Activated naive CD8-positive, alpha-beta T cell treated with anti-CD3 and anti-CD28 coated beads for 36 hours (primary cell): ENCODE measurements around the gene KPNA6. TPM values are rescaled to one million over a fixed set of nuclear protein-coding genes. Genes with fewer than 3 reads are reported as not detected.

Experiments used
- DNase-seq: peaks from one replicate; pipeline ENCODE4 v3.0.0; 2021
- H3K27ac Mint-ChIP-seq: one replicate; pipeline ENCODE4 v1.8.0; 2022; ENCODE audit warnings: mild to moderate bottlenecking, moderate library complexity, mixed read lengths
- H3K27me3 Mint-ChIP-seq: one replicate; pipeline ENCODE4 v1.8.0; 2022; ENCODE audit warnings: mild to moderate bottlenecking, mixed read lengths
- H3K36me3 Mint-ChIP-seq: one replicate; pipeline ENCODE4 v1.8.0; 2021; ENCODE audit warnings: mild to moderate bottlenecking, mixed read lengths
- H3K4me1 Mint-ChIP-seq: one replicate; pipeline ENCODE4 v1.8.0; 2021; ENCODE audit warnings: mixed read lengths
- H3K4me3 Mint-ChIP-seq: one replicate; pipeline ENCODE4 v1.8.0; 2022; ENCODE audit warnings: mild to moderate bottlenecking, moderate library complexity, mixed read lengths
- H3K9me3 Mint-ChIP-seq: one replicate; pipeline ENCODE4 v1.8.0; 2022; ENCODE audit warnings: mixed read lengths
- total RNA-seq, 2 experiments: library from RNA; stranded (reverse); gene quantifications; one replicate each; pipeline ENCODE4 v1.2.3, GENCODE V29; 2021

Gene KPNA6
- total RNA-seq, 2 experiments from 2014 or later = 85.3 to 88.3 TPM

- Mint-ChIP-seq H3K27ac (no peak overlapping the region), H3K9me3 (no peaks in the 10 kb centered on the region), H3K27me3 (no peaks in the 10 kb centered on the region), H3K36me3 (peaks cover 66% of the 10 kb centered on the region), H3K4me1 (peaks cover 54% of the 10 kb centered on the region), H3K4me3 (no peak overlapping the region)
- no peak for DNase-seq
These were observed 76.8 kb downstream of the KPNA6 start for GRCh38 chr1:32184650-32185049.

DNA sequence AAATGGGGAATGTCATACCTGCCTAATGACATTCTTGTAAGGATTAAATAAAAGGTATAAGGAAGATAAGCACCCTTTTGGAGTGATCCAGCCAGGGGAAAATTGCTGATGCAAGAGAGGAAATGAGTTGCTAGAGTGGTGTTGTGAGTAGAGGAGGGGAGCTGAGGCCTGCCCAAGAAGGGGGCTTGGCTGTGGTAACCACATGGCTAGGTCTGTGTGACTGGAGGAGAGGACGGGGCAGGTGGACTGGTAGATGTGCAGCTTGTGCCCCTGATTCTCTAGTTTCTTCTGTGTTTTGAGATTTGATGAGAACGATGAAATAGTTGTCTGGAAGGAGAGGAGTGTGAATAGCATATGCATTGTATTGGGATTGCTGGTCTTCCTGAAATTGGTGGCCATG, 78.2 kb downstream of the KPNA6 start:
- H3K9me3 Mint-ChIP-seq = no peaks in the 10 kb centered on the region
- DNase-seq = no peak
- H3K27me3 Mint-ChIP-seq = no peaks in the 10 kb centered on the region
- H3K4me1 Mint-ChIP-seq = peaks cover 47% of the 10 kb centered on the region
- peak overlapping the region; percentile 85 for H3K27ac Mint-ChIP-seq
- H3K4me3 Mint-ChIP-seq = peak overlapping the region; percentile 30
- peaks cover 59% of the 10 kb centered on the region for H3K36me3 Mint-ChIP-seq

- H3K36me3 Mint-ChIP-seq = peaks cover 58% of the 10 kb centered on the region
These were observed 78.6 kb downstream of the KPNA6 start for GRCh38 chr1:32186491-32186890.

GRCh38 chr1:32187850-32188249, 80.0 kb downstream of the KPNA6 start:
- peaks cover 58% of the 10 kb centered on the region for H3K36me3 Mint-ChIP-seq
- no peak for DNase-seq
- no peaks in the 10 kb centered on the region for H3K9me3 Mint-ChIP-seq
- no peak overlapping the region for H3K4me3 Mint-ChIP-seq
- H3K27me3 Mint-ChIP-seq = no peaks in the 10 kb centered on the region
- no peak overlapping the region for H3K27ac Mint-ChIP-seq
- H3K4me1 Mint-ChIP-seq = peaks cover 36% of the 10 kb centered on the region

More at GRCh38 chr1:32186491-32186890, 78.6 kb downstream of the KPNA6 start:
- no peaks in the 10 kb centered on the region for H3K27me3 Mint-ChIP-seq
- no peaks in the 10 kb centered on the region for H3K9me3 Mint-ChIP-seq
- H3K4me1 Mint-ChIP-seq = peaks cover 43% of the 10 kb centered on the region
- H3K4me3 Mint-ChIP-seq = peak overlapping the region; percentile 30
- no peak for DNase-seq
- peak overlapping the region; percentile 85 for H3K27ac Mint-ChIP-seq

DNA sequence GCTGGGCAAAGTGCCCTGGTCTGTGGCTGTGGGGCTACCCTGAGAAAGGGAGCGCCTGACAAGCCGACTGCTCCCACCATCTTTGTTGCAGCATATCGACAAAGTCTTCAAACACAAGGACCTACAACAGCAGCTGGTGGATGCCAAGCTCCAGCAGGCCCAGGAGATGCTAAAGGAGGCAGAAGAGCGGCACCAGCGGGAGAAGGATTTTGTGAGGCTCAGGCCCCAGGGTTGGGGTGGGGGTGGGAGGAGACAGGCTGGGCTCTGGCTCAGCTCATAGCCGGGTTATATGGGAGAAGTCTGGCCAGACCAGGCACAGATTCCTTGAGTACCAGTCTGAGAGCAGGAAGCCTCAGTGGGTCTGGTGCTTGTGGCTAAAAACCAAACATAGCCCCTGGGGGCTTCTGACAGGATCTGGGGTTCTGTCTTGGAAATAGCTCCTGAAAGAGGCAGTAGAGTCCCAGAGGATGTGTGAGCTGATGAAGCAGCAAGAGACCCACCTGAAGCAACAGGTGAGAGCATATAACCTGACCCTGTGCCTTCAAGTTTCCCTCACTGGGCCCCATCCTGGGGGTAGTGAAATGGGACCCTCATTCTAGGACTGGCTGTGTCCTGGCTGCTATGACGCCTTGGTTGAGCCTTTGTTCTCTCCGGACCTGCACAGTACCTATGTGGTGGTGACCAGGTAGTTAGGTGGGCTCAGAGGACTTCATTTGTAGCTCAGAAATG, 84.5 kb downstream of the KPNA6 start:
- no peaks in the 10 kb centered on the region for H3K27me3 Mint-ChIP-seq
- no peak for DNase-seq
- H3K27ac Mint-ChIP-seq = no peak overlapping the region
- H3K4me3 Mint-ChIP-seq = no peak overlapping the region
- H3K9me3 Mint-ChIP-seq = no peaks in the 10 kb centered on the region
- peaks cover 34% of the 10 kb centered on the region for H3K4me1 Mint-ChIP-seq
- peaks cover 54% of the 10 kb centered on the region for H3K36me3 Mint-ChIP-seq

DNA sequence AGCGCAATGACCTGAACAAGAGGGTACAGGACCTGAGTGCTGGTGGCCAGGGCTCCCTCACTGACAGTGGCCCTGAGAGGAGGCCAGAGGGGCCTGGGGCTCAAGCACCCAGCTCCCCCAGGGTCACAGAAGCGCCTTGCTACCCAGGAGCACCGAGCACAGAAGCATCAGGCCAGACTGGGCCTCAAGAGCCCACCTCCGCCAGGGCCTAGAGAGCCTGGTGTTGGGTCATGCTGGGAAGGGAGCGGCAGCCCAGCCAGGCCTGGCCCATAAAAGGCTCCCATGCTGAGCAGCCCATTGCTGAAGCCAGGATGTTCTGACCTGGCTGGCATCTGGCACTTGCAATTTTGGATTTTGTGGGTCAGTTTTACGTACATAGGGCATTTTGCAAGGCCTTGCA, 87.1 kb downstream of the KPNA6 start:
- peaks cover 36% of the 10 kb centered on the region for H3K4me1 Mint-ChIP-seq
- H3K4me3 Mint-ChIP-seq = no peak overlapping the region
- H3K9me3 Mint-ChIP-seq = no peaks in the 10 kb centered on the region
- peaks cover 50% of the 10 kb centered on the region for H3K36me3 Mint-ChIP-seq
- no peaks in the 10 kb centered on the region for H3K27me3 Mint-ChIP-seq
- no peak overlapping the region for H3K27ac Mint-ChIP-seq
- DNase-seq = no peak

- no peak for DNase-seq
- Mint-ChIP-seq H3K4me1 (peaks cover 40% of the 10 kb centered on the region), H3K27me3 (no peaks in the 10 kb centered on the region), H3K27ac (no peak overlapping the region), H3K4me3 (no peak overlapping the region), H3K36me3 (peaks cover 48% of the 10 kb centered on the region), H3K9me3 (no peaks in the 10 kb centered on the region)
These were observed 87.7 kb downstream of the KPNA6 start for GRCh38 chr1:32195531-32195930.

- peak overlapping the region; percentile 4 for H3K27ac Mint-ChIP-seq
- no peak overlapping the region for H3K4me3 Mint-ChIP-seq
- H3K4me1 Mint-ChIP-seq = peaks cover 40% of the 10 kb centered on the region
- peaks cover 48% of the 10 kb centered on the region for H3K36me3 Mint-ChIP-seq
- no peak for DNase-seq
- no peaks in the 10 kb centered on the region for H3K27me3 Mint-ChIP-seq
- no peaks in the 10 kb centered on the region for H3K9me3 Mint-ChIP-seq
These were observed 88.3 kb downstream of the KPNA6 start for GRCh38 chr1:32195972-32196823.

GRCh38 chr1:32197074-32197473, 89.2 kb downstream of the KPNA6 start:
- H3K4me3 Mint-ChIP-seq = no peak overlapping the region
- H3K27ac Mint-ChIP-seq = peak overlapping the region; percentile 59
- no peaks in the 10 kb centered on the region for H3K27me3 Mint-ChIP-seq
- H3K9me3 Mint-ChIP-seq = no peaks in the 10 kb centered on the region
- no peak for DNase-seq
- H3K36me3 Mint-ChIP-seq = peaks cover 39% of the 10 kb centered on the region
- peaks cover 44% of the 10 kb centered on the region for H3K4me1 Mint-ChIP-seq

DNA sequence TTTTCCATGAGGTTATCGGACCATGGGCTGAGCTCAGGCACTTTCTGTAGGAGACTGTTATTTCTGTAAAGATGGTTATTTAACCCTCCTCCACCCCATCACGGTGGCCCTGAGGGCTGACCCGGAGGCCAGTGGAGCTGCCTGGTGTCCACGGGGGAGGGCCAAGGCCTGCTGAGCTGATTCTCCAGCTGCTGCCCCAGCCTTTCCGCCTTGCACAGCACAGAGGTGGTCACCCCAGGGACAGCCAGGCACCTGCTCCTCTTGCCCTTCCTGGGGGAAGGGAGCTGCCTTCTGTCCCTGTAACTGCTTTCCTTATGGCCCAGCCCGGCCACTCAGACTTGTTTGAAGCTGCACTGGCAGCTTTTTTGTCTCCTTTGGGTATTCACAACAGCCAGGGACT, 90.0 kb downstream of the KPNA6 start:
- Mint-ChIP-seq H3K9me3 (no peaks in the 10 kb centered on the region), H3K27ac (no peak overlapping the region), H3K4me3 (no peak overlapping the region), H3K36me3 (peaks cover 36% of the 10 kb centered on the region), H3K27me3 (no peaks in the 10 kb centered on the region), H3K4me1 (peaks cover 49% of the 10 kb centered on the region)
- DNase-seq = no peak

GRCh38 chr1:32198237-32199042, 90.6 kb downstream of the KPNA6 start:
- DNase-seq = no peak
- Mint-ChIP-seq H3K9me3 (no peaks in the 10 kb centered on the region), H3K4me1 (peaks cover 52% of the 10 kb centered on the region), H3K36me3 (peaks cover 32% of the 10 kb centered on the region), H3K27ac (peak overlapping the region; percentile 56), H3K4me3 (no peak overlapping the region), H3K27me3 (no peaks in the 10 kb centered on the region)

GRCh38 chr1:32199043-32199716, 91.3 kb downstream of the KPNA6 start:
- peaks cover 48% of the 10 kb centered on the region for H3K4me1 Mint-ChIP-seq
- H3K27me3 Mint-ChIP-seq = no peaks in the 10 kb centered on the region
- peak overlapping the region; percentile 27 for H3K27ac Mint-ChIP-seq
- no peaks in the 10 kb centered on the region for H3K9me3 Mint-ChIP-seq
- H3K4me3 Mint-ChIP-seq = no peak overlapping the region
- H3K36me3 Mint-ChIP-seq = peaks cover 29% of the 10 kb centered on the region
- no peak for DNase-seq

DNA sequence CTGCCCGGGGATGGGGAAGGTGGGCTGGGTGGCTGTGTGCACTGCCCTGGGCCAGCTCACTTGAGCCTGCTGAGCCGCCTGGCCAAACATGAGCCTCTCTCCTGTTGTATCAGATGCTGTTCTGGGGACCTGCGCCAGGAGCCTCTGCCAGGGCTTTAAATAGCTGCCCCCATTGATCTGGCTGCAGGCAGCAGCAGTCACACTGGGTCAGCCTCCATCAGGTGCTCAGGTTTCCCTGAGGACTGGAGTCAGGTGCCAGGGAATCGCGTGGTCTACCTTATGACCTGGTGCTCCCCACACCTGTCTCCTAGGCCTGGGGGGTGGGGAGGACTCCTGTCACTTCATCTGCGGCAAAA, 91.8 kb downstream of the KPNA6 start:
- Mint-ChIP-seq H3K4me3 (peak overlapping the region; percentile 83), H3K9me3 (no peaks in the 10 kb centered on the region), H3K27me3 (no peaks in the 10 kb centered on the region), H3K27ac (peak overlapping the region; percentile 94), H3K36me3 (peaks cover 26% of the 10 kb centered on the region), H3K4me1 (peaks cover 46% of the 10 kb centered on the region)
- no peak for DNase-seq

GRCh38 chr1:32200226-32201010, 92.6 kb downstream of the KPNA6 start, which contains the start of gene CCDC28B:
Gene CCDC28B (plus strand): TSS chr1:32200595. CDS start chr1:32201936, 1,341 bp downstream.
- Mint-ChIP-seq H3K27me3 (no peaks in the 10 kb centered on the region), H3K4me1 (peaks cover 45% of the 10 kb centered on the region), H3K27ac (peak within 1 kb of the TSS; percentile 94), H3K4me3 (peak within 1 kb of the TSS; percentile 83), H3K9me3 (no peaks in the 10 kb centered on the region), H3K36me3 (peaks cover 26% of the 10 kb centered on the region)
- DNase-seq = peak; percentile 68
